ENCODE measurements around the gene SMIM10L2A. TPM values are rescaled to one million over a fixed set of nuclear protein-coding genes. Genes with fewer than 3 reads are reported as not detected.
A peak's percentile ranks its signal among the peaks of the same experiment; 100 is the strongest.

Gene SMIM10L2A
- polyA plus RNA-seq, 3 donors, result not detected

DNA sequence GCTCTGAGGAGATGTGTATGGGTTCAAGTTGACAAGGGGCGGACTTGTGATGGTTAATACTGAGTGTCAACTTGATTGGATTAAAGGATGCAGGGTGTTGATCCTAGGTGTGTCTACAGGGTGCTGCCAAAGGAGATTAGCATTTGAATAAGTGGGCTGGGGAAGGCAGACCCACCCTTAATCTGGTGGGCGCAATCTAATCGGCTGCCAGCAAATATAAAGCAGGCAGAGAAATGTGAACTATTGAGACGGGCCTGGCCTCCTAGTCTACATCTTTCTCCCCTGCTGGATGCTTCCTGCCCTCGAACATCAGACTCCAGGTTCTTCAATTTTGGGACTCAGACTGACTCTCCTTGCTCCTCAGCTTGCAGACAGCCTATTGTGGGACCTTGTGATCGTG is 26.7 kb upstream of the SMIM10L2A start:
- no peak overlapping the region for H3K9ac ChIP-seq (ENCODE audit: insufficient read depth, low read length, poor library complexity, severe bottlenecking)
- no CpG with 5 or more reads among the region's 6 CpGs for WGBS (ENCODE audit: insufficient coverage)
- no peak overlapping the region for H3K27ac Mint-ChIP-seq
- peaks cover 0 to 2% (median 0%) of the 10 kb centered on the region in 7 donors for H3K9me3 Mint-ChIP-seq
- H3K9me3 ChIP-seq (replicated peaks in 1 of 2; ENCODE audit: control insufficient read depth in 1 of 2, insufficient read depth in 1 of 2, low read length in 2 of 2), result no peaks in the 10 kb centered on the region
- H4K20me1 ChIP-seq (ENCODE audit: insufficient read depth, low read length), result no peaks in the 10 kb centered on the region
- intact Hi-C loops (cut with micrococcal nuclease), result no loop called here
- TF ChIP-seq, protein P1, sequence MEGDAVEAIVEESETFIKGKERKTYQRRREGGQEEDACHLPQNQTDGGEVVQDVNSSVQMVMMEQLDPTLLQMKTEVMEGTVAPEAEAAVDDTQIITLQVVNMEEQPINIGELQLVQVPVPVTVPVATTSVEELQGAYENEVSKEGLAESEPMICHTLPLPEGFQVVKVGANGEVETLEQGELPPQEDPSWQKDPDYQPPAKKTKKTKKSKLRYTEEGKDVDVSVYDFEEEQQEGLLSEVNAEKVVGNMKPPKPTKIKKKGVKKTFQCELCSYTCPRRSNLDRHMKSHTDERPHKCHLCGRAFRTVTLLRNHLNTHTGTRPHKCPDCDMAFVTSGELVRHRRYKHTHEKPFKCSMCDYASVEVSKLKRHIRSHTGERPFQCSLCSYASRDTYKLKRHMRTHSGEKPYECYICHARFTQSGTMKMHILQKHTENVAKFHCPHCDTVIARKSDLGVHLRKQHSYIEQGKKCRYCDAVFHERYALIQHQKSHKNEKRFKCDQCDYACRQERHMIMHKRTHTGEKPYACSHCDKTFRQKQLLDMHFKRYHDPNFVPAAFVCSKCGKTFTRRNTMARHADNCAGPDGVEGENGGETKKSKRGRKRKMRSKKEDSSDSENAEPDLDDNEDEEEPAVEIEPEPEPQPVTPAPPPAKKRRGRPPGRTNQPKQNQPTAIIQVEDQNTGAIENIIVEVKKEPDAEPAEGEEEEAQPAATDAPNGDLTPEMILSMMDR (IDR thresholded peaks at IDR 0.05), result no peak
- H3K4me1 Mint-ChIP-seq, result peaks cover 5% of the 10 kb centered on the region
- no peaks in the 10 kb centered on the region for H3K4me1 ChIP-seq (ENCODE audit: control insufficient read depth in 1 of 2, insufficient read depth in 2 of 2, low read length in 2 of 2)
- no peaks in the 10 kb centered on the region for H3K36me3 ChIP-seq (replicated peaks in 1 of 2; ENCODE audit: control insufficient read depth in 1 of 2, insufficient read depth in 2 of 2, low read length in 2 of 2)
- no peak overlapping the region for H3K4me3 ChIP-seq (replicated peaks in 1 of 3; ENCODE audit: low read depth in 2 of 3, low read length in 3 of 3)
- no peaks in the 10 kb centered on the region for H3K79me2 ChIP-seq (ENCODE audit: insufficient read depth, low read length)
- H3K4me3 Mint-ChIP-seq, result no peak overlapping the region
- H3K27ac ChIP-seq (ENCODE audit: low read depth in 1 of 2, low read length in 2 of 2), result no peak overlapping the region
- no peaks in the 10 kb centered on the region for H3K36me3 Mint-ChIP-seq
- H3K27me3 ChIP-seq (ENCODE audit: control insufficient read depth in 2 of 2, insufficient read depth in 2 of 2, low read length in 2 of 2), result no peaks in the 10 kb centered on the region
- H3K27me3 Mint-ChIP-seq (ENCODE audit: low read depth in 3 of 3), result peaks cover 0 to 6% (median 0%) of the 10 kb centered on the region in 3 donors
- DNase-seq, result no peak
- H2AFZ ChIP-seq (ENCODE audit: insufficient read depth, low read depth, low read length, poor library complexity, severe bottlenecking), result no peak overlapping the region
- no peak overlapping the region for H3K4me2 ChIP-seq (replicated peaks; ENCODE audit: extremely low read depth, low read length, poor library complexity, severe bottlenecking)

DNA sequence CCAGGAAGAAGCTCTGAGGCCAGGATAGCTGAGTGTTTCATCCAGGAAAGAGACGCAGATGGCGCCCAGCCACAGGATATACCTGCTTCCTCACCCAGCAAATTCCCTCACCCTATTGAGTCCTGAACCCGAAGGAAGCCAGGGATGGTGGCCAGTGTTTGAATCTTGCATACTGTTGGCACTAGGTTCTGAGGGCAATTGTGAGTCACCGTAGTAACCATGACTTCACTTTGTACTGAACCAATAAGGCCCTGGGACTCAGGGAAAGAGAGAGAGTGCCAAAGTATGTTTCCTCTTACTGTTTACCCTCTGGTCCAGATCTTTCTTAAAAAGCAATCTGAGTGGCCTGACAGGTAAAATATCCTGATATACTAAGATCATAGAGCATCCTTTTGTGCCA is 25.6 kb upstream of the SMIM10L2A start:
- Mint-ChIP-seq H3K4me1 (peaks cover 5% of the 10 kb centered on the region), H3K27me3 (ENCODE audit: low read depth in 3 of 3) (peaks cover 0 to 4% (median 3%) of the 10 kb centered on the region in 3 donors), H3K36me3 (no peaks in the 10 kb centered on the region), H3K4me3 (no peak overlapping the region), H3K27ac (peak overlapping the region in 1 of 7 donors; percentile 41), H3K9me3 (peaks cover 0 to 2% (median 0%) of the 10 kb centered on the region in 7 donors)
- Histone ChIP-seq H3K4me1 (ENCODE audit: control insufficient read depth in 1 of 2, insufficient read depth in 2 of 2, low read length in 2 of 2) (no peaks in the 10 kb centered on the region), H3K9ac (ENCODE audit: insufficient read depth, low read length, poor library complexity, severe bottlenecking) (no peak overlapping the region), H3K79me2 (ENCODE audit: insufficient read depth, low read length) (no peaks in the 10 kb centered on the region), H3K4me3 (replicated peaks in 1 of 3; ENCODE audit: low read depth in 2 of 3, low read length in 3 of 3) (no peak overlapping the region), H3K4me2 (replicated peaks; ENCODE audit: extremely low read depth, low read length, poor library complexity, severe bottlenecking) (no peak overlapping the region), H3K9me3 (replicated peaks in 1 of 2; ENCODE audit: control insufficient read depth in 1 of 2, insufficient read depth in 1 of 2, low read length in 2 of 2) (no peaks in the 10 kb centered on the region), H4K20me1 (ENCODE audit: insufficient read depth, low read length) (no peaks in the 10 kb centered on the region), H2AFZ (ENCODE audit: insufficient read depth, low read depth, low read length, poor library complexity, severe bottlenecking) (no peak overlapping the region), H3K27ac (ENCODE audit: low read depth in 1 of 2, low read length in 2 of 2) (no peak overlapping the region), H3K36me3 (replicated peaks in 1 of 2; ENCODE audit: control insufficient read depth in 1 of 2, insufficient read depth in 2 of 2, low read length in 2 of 2) (no peaks in the 10 kb centered on the region), H3K27me3 (ENCODE audit: control insufficient read depth in 2 of 2, insufficient read depth in 2 of 2, low read length in 2 of 2) (no peaks in the 10 kb centered on the region)
- DNase-seq, result no peak
- WGBS (ENCODE audit: insufficient coverage), result no CpG with 5 or more reads among the region's 4 CpGs
- intact Hi-C loops (cut with micrococcal nuclease), result no loop called here
- TF ChIP-seq, protein P1 (IDR thresholded peaks at IDR 0.05), result no peak
